Testis (tissue), 2 donors: ENCODE results near the gene RUNX3.

Source experiments
- POLR2A ChIP-seq: fragments of 450-650 bp; IDR thresholded peaks from one replicate; pipeline ENCODE4 v1.6.1; 2017; ENCODE audit warnings: antibody characterized with exemption, mild to moderate bottlenecking, moderate library complexity
- TF ChIP-seq, protein P1 (sequence below), 3 experiments: fragments of 450-650 bp in 2 of 3; fragments of 200-600 bp in 1 of 3; sonication (generic) in 1 of 3; IDR thresholded peaks; one replicate each; pipeline ENCODE4 v1.5.1; 2016 to 2019; ENCODE audit warnings: antibody characterized with exemption in 3 of 3, mild to moderate bottlenecking in 2 of 3, moderate library complexity in 1 of 3

DNA sequence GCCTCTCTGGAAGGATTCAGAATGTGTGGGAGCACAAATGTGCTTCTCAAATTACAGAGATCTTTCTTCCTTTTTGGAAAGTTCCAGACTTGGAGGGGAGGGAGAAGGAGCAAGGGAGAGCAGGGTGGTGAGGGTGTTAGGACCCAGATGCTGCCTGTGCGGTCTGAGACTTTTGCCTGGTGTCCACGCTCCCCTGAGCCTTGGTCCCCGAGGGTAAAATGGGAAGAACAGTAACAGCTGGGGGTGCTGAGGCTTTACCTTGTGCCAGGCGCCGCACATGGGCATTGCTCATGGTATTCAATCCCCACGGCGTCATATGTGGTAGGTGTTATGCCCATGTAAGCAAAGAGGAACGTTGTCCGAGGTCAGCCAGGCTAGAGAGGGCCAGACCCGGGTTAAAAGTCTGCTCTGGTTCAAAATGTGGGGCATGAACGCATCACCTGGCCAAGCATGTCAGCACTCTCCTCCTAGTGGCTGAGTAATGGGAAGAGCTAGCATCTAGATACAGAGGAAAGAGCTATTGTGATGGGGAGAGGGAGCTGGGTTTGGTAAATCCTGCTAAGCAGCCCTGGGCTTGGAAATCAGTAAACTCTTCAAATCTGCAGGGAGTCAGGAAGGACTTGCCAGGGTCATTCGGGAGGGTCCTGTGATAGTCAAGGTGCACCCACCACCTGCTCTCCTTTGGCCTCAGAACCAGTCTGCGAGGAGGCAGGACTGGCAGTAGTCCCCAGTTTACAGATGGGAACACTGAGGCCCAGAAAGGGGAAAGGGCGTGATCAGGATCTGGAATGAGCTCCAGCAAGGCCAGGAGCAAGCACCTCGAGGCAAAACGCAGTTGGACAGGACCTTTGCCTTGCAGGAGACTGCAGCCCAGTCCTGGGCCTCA is 4.5 kb upstream of the RUNX3 start:
- TF ChIP-seq, protein P1, sequence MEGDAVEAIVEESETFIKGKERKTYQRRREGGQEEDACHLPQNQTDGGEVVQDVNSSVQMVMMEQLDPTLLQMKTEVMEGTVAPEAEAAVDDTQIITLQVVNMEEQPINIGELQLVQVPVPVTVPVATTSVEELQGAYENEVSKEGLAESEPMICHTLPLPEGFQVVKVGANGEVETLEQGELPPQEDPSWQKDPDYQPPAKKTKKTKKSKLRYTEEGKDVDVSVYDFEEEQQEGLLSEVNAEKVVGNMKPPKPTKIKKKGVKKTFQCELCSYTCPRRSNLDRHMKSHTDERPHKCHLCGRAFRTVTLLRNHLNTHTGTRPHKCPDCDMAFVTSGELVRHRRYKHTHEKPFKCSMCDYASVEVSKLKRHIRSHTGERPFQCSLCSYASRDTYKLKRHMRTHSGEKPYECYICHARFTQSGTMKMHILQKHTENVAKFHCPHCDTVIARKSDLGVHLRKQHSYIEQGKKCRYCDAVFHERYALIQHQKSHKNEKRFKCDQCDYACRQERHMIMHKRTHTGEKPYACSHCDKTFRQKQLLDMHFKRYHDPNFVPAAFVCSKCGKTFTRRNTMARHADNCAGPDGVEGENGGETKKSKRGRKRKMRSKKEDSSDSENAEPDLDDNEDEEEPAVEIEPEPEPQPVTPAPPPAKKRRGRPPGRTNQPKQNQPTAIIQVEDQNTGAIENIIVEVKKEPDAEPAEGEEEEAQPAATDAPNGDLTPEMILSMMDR (IDR thresholded peaks at IDR 0.05): no peak
- TF ChIP-seq POLR2A: no peak
